ENCODE data around the gene STOX1. TPM values are rescaled to one million over a fixed set of nuclear protein-coding genes. Genes with fewer than 3 reads are reported as not detected.
A peak's percentile ranks its signal among the peaks of the same experiment; 100 is the strongest.

Gene STOX1
- total RNA-seq, 1 experiment from 2014 or later = 1.4 TPM

DNA sequence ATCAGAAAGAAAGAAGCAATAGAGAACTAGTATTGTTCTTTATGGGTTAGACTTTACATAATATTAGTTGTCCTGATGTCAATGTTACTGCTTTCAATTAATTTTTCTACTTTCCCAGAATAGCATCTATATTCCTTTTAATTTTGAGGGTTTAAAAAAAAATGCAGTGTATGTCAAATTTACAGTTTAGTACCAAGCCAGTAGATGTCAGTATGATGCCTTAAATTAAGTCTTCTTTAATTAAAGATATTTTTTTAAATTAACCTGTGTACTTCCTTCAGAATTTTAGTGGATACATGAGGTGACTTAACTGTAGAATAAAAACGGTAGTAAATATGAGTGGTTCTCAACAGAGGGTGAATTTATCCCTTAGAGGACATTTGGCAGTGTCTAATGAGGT, 35.2 kb upstream of the STOX1 start:
- no peak overlapping the region for H3K27ac ChIP-seq (ENCODE audit: low read length)
- no peak overlapping the region for H3K9ac ChIP-seq (ENCODE audit: low read length)
- no peaks in the 10 kb centered on the region for H3K4me1 ChIP-seq (ENCODE audit: insufficient read depth, low read length)
- ChIA-PET POLR2A (ENCODE audit: unreplicated experiment) (interaction anchor here (0.6 kb wide), 1 partner anchor 443 kb away, joined by 3 read pairs; no protein-coding TSS in a partner anchor), CTCF (no interaction called here)
- peak; percentile 48 for DNase-seq
- H3K9me3 ChIP-seq (ENCODE audit: low read length) = no peaks in the 10 kb centered on the region
- ATAC-seq = no peak
- intact Hi-C loops (cut with micrococcal nuclease) = loop anchor here (1.0 kb wide), 2 partner anchors 105 to 109 kb away; partner anchors contain the start of gene DDX50
- H4K20me1 ChIP-seq (ENCODE audit: low read length) = no peaks in the 10 kb centered on the region
- no peak overlapping the region for H3K4me3 ChIP-seq (ENCODE audit: low read length)
- no peak overlapping the region for H3K4me2 ChIP-seq (ENCODE audit: low read length)
- no peaks in the 10 kb centered on the region for H3F3A ChIP-seq (ENCODE audit: low read length, unreplicated experiment)
- peaks cover 49% of the 10 kb centered on the region for H3K36me3 ChIP-seq (ENCODE audit: low read depth, low read length)
- no peaks in the 10 kb centered on the region for H3K27me3 ChIP-seq (ENCODE audit: low read length)
- H2AFZ ChIP-seq (ENCODE audit: low read length) = no peak overlapping the region
- H3K9me2 ChIP-seq (replicated peaks; ENCODE audit: low read length) = no peaks in the 10 kb centered on the region
- no peaks in the 10 kb centered on the region for H3K79me2 ChIP-seq (ENCODE audit: low read length)
- no TSS peak for BruUV-seq (replicated peaks)
- TF ChIP-seq EZH2 (IDR thresholded peaks at IDR 0.05; ENCODE audit: low read length, unreplicated experiment) = no peak
- TF ChIP-seq, protein P1, sequence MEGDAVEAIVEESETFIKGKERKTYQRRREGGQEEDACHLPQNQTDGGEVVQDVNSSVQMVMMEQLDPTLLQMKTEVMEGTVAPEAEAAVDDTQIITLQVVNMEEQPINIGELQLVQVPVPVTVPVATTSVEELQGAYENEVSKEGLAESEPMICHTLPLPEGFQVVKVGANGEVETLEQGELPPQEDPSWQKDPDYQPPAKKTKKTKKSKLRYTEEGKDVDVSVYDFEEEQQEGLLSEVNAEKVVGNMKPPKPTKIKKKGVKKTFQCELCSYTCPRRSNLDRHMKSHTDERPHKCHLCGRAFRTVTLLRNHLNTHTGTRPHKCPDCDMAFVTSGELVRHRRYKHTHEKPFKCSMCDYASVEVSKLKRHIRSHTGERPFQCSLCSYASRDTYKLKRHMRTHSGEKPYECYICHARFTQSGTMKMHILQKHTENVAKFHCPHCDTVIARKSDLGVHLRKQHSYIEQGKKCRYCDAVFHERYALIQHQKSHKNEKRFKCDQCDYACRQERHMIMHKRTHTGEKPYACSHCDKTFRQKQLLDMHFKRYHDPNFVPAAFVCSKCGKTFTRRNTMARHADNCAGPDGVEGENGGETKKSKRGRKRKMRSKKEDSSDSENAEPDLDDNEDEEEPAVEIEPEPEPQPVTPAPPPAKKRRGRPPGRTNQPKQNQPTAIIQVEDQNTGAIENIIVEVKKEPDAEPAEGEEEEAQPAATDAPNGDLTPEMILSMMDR (conservative IDR thresholded peaks at IDR 0.05; ENCODE audit: low read depth, low read length) = peak; percentile 68

DNA sequence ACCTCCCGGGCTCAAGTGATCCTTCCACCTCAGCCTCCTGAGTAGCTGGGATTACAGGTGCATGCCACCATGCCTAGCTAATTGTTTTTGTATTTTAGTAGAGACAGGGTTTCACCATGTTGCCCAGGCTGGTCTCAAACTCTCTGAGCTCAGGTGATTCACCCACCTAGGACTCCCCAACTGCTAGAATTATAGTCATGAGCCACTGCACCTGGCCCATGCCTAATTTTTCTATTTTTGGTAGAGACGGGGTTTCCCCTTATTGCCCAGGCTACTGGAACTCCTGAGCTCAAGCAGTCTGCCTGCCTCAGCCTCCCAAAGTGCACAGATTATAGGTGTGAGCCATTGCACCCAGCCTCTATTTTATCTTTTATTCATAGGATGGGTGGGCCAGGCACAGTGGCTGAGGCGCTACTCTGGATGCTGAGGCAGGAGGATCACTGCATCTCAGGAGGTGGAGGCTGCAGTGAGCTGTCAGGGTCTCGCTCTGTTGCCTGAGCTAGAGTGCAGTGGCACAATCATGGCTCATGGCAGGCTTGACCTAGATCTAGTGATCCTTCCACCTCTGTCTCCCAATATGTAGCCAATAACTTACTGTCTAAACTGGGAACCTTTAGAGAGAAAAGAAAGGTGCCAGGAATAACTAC, 31.3 kb upstream of the STOX1 start:
- POLR2A ChIA-PET (ENCODE audit: unreplicated experiment) = interaction anchor here (0.6 kb wide), 1 partner anchor 311 kb away, joined by 3 read pairs; no protein-coding TSS in a partner anchor
- Histone ChIP-seq H4K20me1 (ENCODE audit: low read length) (no peaks in the 10 kb centered on the region), H3K4me2 (ENCODE audit: low read length) (no peak overlapping the region), H3K79me2 (ENCODE audit: low read length) (no peaks in the 10 kb centered on the region), H3K4me1 (ENCODE audit: insufficient read depth, low read length) (no peaks in the 10 kb centered on the region), H3K4me3 (ENCODE audit: low read length) (no peak overlapping the region), H3K36me3 (ENCODE audit: low read depth, low read length) (peaks cover 18% of the 10 kb centered on the region), H3K9ac (ENCODE audit: low read length) (no peak overlapping the region), H2AFZ (ENCODE audit: low read length) (no peak overlapping the region), H3K9me2 (replicated peaks; ENCODE audit: low read length) (no peaks in the 10 kb centered on the region), H3F3A (ENCODE audit: low read length, unreplicated experiment) (no peaks in the 10 kb centered on the region), H3K27me3 (ENCODE audit: low read length) (no peaks in the 10 kb centered on the region), H3K27ac (ENCODE audit: low read length) (no peak overlapping the region), H3K9me3 (ENCODE audit: low read length) (no peaks in the 10 kb centered on the region)
- no peak for TF ChIP-seq EZH2 (IDR thresholded peaks at IDR 0.05; ENCODE audit: low read length, unreplicated experiment)
- TF ChIP-seq EZH2phosphoT487 (IDR thresholded peaks at IDR 0.05; ENCODE audit: borderline replicate concordance, low read length) = no peak
- TF ChIP-seq, protein P1 (conservative IDR thresholded peaks at IDR 0.05; ENCODE audit: low read depth, low read length) = no peak
- intact Hi-C loops (cut with micrococcal nuclease) = no loop called here
- DNase-seq (no peak), ATAC-seq (peak; percentile 27)
- BruUV-seq (replicated peaks) = no TSS peak
- CTCF ChIA-PET = interaction anchor here (0.7 kb wide), 1 partner anchor 21 kb away, joined by 3 read pairs; no protein-coding TSS in a partner anchor

GRCh38 chr10:68796605-68797004, 30.7 kb upstream of the STOX1 start:
- Histone ChIP-seq H3K36me3 (ENCODE audit: low read depth, low read length) (peaks cover 15% of the 10 kb centered on the region), H3K79me2 (ENCODE audit: low read length) (no peaks in the 10 kb centered on the region), H3K4me3 (ENCODE audit: low read length) (no peak overlapping the region), H3K9ac (ENCODE audit: low read length) (no peak overlapping the region), H3K4me2 (ENCODE audit: low read length) (no peak overlapping the region), H3K27me3 (ENCODE audit: low read length) (no peaks in the 10 kb centered on the region), H3K4me1 (ENCODE audit: insufficient read depth, low read length) (no peaks in the 10 kb centered on the region), H3K9me2 (replicated peaks; ENCODE audit: low read length) (no peaks in the 10 kb centered on the region), H2AFZ (ENCODE audit: low read length) (no peak overlapping the region), H3K9me3 (ENCODE audit: low read length) (no peaks in the 10 kb centered on the region), H3K27ac (ENCODE audit: low read length) (no peak overlapping the region), H3F3A (ENCODE audit: low read length, unreplicated experiment) (no peaks in the 10 kb centered on the region), H4K20me1 (ENCODE audit: low read length) (no peaks in the 10 kb centered on the region)
- intact Hi-C loops (cut with micrococcal nuclease) = no loop called here
- ChIA-PET POLR2A (ENCODE audit: unreplicated experiment) (no interaction called here), CTCF (no interaction called here)
- peak; percentile 80 for ATAC-seq
- TF ChIP-seq, protein P1 (conservative IDR thresholded peaks at IDR 0.05; ENCODE audit: low read depth, low read length) = no peak
- no peak for TF ChIP-seq EZH2phosphoT487 (IDR thresholded peaks at IDR 0.05; ENCODE audit: borderline replicate concordance, low read length)
- no peak for TF ChIP-seq EZH2 (IDR thresholded peaks at IDR 0.05; ENCODE audit: low read length, unreplicated experiment)
- BruUV-seq (replicated peaks) = no TSS peak
- peak; percentile 25 for DNase-seq

Measured in PC-3 (cell line).